ENCODE results near the gene CERS6.

Gene CERS6

GRCh38 chr2:168679081-168679480 is 223.0 kb downstream of the CERS6 start:
- no peak for DNase-seq

GRCh38 chr2:168679741-168680310 is 223.8 kb downstream of the CERS6 start:
- DNase-seq, result no peak

- no peak for DNase-seq
These were observed 227.9 kb downstream of the CERS6 start for GRCh38 chr2:168683996-168684395.

GRCh38 chr2:168684921-168685599 is 229.0 kb downstream of the CERS6 start:
- DNase-seq, result no peak

GRCh38 chr2:168685600-168686451 is 229.8 kb downstream of the CERS6 start:
- no peak for DNase-seq

- DNase-seq, result no peak
These were observed 230.6 kb downstream of the CERS6 start for GRCh38 chr2:168686452-168687191.

GRCh38 chr2:168687314-168687713 is 231.2 kb downstream of the CERS6 start:
- no peak for DNase-seq

- DNase-seq, result no peak
These were observed 234.4 kb downstream of the CERS6 start for GRCh38 chr2:168690381-168690885.

- DNase-seq, result no peak
These were observed 235.1 kb downstream of the CERS6 start for GRCh38 chr2:168691221-168691620.

GRCh38 chr2:168692132-168692744 is 236.2 kb downstream of the CERS6 start:
- DNase-seq, result no peak

GRCh38 chr2:168694173-168694572 is 238.1 kb downstream of the CERS6 start:
- DNase-seq, result no peak

GRCh38 chr2:168694866-168695265 is 238.8 kb downstream of the CERS6 start:
- no peak for DNase-seq

GRCh38 chr2:168697668-168698121 is 241.6 kb downstream of the CERS6 start:
- no peak for DNase-seq

GRCh38 chr2:168698969-168699368 is 242.9 kb downstream of the CERS6 start:
- DNase-seq, result peak; percentile 30

- peak; percentile 86 for DNase-seq
These were observed 243.9 kb downstream of the CERS6 start for GRCh38 chr2:168699844-168700417.

- no peak for DNase-seq
These were observed 244.7 kb downstream of the CERS6 start for GRCh38 chr2:168700615-168701245.

- no peak for DNase-seq
These were observed 246.5 kb downstream of the CERS6 start for GRCh38 chr2:168702579-168702978.

- DNase-seq, result no peak
These were observed 247.9 kb downstream of the CERS6 start for GRCh38 chr2:168703926-168704325.

- DNase-seq, result no peak
These were observed 249.7 kb downstream of the CERS6 start for GRCh38 chr2:168705534-168706470.

GRCh38 chr2:168706806-168707205 is 250.7 kb downstream of the CERS6 start:
- DNase-seq, result no peak
